Stimulated activated CD8-positive, alpha-beta memory T cell treated with anti-CD3 and anti-CD28 coated beads, Interleukin-7, amount 100 ng/mL, for 24 hours (primary cell): ENCODE data around the gene TIAM1.
A peak's percentile ranks its signal among the peaks of the same experiment; 100 is the strongest.

Experiments
- DNase-seq: peaks from one replicate; pipeline ENCODE4 v3.0.0-alpha.2; 2020; ENCODE audit warnings: low read depth

TIAM1 gene

DNA sequence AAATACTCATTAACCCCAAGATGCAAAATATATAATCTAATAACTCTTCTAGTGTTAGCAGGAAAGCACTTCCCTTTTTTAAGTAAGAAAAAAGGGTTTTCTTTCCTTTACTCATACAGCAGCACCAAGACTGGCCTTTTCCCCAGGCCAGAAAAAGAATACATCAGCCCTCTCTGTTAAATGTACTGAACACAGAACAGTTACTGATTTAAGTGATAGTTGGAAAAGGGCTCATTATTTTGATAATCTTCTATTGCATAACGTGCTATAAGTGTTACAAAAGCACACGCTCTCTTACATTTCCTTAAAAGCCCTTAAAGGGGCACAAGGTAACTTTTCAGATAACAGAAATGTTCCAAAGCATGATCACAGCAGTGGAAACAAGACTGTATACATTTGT is 142.9 kb downstream of the TIAM1 start:
- no peak for DNase-seq

DNA sequence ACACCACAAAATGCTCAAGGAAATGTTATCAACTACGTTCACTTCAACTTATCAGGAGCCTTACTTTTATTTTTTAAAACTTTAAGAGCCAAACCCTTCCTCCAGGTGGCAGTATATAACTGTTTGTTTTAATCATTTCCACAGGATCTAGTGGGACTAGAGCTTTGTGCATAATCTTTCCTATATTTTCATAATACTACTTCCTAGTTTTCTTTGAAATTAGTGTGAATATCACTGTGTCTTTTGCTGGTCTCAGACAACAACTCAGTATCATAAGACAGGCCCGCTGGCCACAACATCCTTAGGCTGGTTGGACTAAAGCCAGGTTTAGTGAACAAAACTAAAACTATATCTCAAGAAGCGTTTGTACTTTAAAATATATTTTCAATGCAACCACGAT is 145.5 kb downstream of the TIAM1 start:
- DNase-seq = no peak

DNA sequence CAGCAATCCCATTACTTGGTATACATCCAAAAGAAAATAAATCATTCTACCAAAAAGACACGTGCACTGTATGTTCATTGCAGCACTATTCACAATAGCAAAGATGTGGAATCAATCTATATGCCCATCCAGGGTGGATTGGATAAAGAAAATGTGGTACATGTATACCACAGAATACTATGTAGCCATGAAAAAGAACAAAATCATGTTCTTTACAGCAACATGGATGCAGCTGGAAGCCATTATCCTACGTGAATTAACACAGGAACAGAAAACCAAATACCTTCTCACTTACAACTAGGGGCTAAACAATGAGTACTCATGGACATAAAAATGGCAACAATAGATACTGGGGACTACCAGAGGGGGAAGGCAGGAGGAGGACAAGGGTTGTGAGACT is 147.3 kb downstream of the TIAM1 start:
- no peak for DNase-seq

DNA sequence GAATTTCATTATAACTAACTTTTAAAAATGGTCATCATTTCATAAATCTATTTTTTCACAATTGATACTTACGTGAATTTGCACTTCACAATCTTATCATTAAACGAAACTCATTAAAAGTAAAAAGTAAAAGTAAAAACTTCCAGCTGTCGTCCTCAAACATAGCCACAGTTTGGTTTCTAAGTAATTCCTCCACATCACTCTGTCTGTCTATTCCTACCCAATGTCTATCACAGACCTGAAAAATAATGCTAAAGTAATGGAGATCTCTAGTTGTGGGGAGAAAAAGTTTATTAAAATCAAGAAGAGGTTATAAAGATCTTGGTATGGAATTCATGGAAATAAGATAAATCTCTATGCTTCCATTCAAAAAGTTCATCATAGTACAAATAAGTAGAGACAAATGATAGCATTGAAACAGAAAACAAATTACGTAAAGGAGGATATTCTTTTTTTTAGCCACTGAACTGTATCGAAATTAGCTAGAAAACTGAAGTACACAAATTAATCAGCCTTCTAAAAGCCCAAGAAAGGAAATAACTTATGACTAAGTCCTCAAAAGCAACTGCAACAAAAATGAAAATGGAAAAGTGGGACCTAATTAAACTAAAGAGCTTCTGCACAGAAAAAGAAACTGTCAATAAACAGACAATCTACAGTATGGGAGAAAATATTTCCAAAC is 148.6 kb downstream of the TIAM1 start:
- no peak for DNase-seq

DNA sequence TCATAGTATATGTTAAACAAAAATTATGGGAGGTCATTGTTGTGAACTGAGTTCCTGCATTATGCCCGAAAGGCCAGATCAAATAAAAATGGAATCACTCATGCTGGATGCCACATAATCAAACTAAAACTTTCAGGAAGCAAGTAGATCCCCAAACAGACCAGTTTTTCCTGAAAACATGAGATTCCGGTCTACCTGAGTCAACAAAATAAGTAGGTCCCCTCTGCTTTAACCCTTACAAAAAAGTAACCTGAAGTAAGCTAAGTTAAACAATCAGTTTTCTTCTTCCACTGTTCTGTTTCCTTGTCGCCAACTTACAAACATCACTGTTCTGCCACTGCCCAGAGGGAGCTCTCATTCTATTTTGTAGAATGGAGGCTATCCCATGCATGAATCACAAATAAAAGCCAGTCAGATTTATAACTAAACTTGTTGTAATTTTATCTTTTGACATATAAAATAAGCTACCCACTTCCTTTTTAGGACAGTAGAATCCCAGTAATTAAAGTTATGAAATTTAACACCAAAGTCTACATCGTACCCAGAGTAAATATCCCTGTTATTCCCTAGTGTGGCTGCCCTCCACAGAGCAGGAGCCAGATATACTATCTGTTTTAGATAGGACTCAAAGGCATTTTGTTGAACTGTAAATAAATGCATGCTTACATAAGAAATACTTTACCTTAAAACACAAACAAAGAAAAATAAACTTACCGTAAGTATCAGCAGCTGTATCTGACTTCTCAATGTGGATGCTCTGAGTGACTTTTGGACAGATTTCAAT is 149.4 kb downstream of the TIAM1 start:
- DNase-seq = no peak

DNA sequence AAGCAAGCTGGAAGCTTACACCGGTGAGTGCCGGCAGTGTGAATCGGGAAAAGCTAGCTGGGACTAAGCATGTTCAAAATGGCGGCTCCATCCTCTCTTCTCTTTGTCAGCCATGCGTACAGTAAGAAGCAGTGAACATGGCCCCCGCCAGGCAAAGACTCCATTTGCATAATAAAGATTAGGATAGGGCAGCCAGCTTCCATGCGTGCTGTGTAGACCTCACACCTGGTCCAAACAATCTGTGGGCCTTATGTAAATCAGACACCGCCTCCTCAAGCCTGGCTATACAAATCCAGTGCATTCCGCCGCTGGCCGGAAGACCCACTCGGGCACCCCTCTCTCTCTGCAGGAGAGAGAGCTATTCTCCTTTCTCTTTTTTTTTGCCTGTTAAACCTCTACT is 150.3 kb downstream of the TIAM1 start:
- no peak for DNase-seq

DNA sequence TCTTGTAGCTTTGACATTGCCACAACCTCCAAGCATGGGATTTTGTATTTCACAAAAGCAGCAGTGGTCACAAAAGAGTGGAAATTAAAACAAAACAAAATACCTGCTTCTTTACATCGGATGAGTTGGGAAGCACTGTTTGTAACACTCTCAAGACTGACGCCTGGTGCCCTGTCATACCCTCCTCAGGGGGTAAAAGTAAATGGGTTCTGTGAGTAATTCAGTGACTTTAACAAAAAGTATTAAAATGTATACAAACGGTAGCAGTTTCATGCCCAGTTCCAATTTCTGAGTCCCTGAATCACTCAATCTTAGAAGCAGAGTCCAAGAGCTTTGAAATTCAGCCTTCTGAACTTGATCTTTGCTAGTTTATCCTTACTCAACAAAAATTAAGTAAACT is 152.5 kb downstream of the TIAM1 start:
- no peak for DNase-seq

DNA sequence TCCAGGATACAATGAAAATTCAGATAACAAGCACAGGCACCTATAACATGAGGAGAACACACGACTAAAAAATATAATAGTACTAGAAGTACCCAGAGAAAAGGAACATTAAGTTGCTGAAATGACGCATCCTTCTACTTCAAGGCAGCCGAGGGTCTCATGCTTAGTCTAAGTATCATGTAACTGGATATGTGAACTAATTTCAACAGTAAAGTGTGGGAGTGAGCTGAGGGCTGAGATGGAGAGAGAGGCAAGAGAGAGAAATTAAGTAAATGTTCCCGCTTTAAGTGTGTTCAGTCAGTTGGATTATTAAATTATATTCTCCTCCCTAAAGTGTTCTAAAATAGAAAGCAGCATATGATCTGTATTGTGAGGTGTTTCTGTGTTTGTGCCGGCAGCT is 153.5 kb downstream of the TIAM1 start:
- no peak for DNase-seq

DNA sequence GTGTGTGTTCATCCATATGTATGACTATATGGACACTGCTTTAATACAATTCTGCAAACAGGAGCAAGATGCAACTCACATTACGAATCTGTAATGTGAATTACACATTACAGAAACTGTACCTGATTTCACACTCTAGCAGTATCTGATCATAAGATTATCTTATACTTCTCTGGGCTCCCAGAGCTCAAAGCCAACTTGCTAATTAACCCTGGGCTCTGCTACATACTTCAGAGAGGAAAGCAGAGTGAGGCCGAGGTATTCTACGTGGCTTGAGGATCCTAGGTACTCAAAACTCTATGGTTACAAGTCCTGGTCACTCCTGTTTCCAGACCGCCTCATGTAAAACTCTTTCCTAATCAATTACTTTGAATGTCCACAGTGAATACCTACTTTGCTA is 156.6 kb downstream of the TIAM1 start:
- DNase-seq = no peak

DNA sequence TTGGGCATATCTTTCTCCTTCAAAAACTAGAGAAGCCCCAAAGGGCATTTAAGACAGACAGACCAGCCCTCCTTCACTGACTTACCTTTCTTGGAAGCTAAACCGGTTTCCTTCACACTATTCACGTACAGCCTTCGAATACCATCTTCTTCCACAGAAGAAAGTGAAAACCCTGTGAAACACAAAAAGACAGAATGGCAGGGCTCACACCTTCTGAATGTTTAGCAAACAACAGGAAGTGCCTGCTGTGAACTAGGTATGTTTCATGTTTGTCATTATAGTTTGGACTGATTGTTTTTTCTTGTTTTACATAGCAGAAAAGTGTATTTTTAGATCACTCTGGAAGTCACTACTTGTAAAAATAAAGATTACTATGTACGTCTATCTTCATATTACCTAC is 157.1 kb downstream of the TIAM1 start:
- DNase-seq = no peak

DNA sequence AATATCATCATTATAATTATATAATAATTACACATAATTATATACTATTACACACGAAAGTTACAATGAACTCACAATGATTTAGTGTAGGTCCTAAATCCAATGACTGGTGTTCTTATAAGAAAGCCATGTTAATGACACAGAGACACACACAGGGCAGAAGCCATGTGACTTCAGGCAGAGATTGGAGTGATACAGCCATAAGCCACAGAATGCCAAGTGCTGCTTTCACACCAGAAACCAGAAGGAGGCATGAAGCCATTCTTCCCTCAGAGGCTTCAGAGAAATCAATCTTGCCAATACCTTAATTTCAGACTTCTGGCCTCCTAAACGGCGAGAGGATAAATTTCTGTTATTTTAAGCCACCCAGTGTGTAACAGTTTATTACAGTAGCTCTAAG is 158.4 kb downstream of the TIAM1 start:
- DNase-seq = no peak

DNA sequence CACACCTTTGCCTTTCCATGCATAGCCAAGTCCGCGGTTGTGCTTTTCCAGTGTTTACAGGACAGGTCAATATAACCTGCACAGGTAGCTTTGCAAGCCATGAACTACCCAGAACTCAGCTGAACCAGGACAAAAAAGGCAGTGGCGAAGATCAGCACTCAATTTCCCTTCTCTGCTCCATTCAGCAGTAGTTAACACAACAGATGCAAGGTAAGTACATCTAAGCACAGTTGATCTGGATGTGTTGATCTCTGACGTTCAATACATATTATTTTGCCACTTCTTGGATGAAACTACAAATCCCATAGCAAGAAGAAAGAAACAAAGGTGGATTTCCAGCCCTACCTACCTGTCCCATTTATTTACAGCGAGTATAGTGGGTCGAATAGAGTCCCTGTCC is 159.2 kb downstream of the TIAM1 start:
- no peak for DNase-seq

DNA sequence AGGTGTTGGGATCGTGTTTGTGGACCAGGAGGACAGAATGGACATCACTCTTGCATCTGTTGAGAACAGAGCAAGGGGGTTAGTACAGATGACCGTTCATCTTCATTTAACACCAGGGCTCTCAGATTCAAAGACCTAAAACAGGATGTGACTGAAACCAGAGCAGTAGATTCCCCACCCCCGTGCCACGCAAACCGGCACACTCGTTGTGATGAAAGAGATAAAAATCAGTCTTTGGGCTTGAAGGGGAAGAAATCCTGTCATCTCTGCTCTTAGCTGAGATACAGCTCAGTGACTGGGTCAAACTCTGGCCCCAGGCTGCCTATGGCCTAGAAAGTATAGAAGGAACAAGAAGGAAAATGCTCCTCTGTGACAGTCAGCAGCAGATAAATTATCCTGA is 159.6 kb downstream of the TIAM1 start:
- peak; percentile 51 for DNase-seq

DNA sequence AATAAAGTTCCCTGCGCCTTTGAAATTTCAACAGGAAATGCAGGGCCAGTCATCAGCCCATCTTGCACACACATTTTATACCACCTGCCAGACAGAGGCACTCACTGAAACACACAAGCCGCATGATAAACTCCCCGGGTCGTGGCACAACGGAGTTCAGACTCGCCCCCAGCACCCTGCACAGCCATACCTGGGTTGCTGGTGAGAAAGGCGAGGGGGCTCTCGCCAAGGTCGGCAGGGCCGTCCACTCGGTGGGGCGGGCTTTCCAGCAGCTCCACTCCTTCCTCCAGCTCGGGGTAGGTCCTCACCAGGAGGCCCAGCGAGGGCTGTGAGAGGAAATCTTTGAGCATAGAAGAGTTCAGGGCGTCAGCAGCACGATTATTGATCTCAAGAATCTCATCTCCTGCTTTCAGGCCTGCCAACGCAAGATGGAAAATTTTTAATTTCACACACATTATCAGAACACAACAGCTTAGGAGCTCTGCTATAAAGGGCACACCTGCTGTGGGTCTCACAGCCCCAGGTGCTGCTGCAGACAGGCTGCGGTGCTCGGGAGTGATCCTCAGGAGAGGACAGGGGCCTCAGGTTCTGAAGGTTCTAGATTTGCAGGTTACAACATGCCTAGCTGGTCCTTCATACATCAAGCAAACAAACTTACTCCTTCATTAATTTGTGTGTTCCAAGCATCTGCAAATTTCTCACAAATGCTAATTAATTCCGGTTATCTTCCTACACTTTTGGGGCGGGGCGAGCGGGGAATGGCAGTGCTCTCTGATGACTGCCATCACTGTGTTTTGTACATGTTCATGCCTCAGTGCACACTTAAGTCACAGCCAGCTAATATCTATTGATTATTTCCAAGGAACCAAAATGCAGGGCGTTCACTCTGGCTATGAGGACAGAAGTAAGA is 161.6 kb downstream of the TIAM1 start:
- DNase-seq = no peak

DNA sequence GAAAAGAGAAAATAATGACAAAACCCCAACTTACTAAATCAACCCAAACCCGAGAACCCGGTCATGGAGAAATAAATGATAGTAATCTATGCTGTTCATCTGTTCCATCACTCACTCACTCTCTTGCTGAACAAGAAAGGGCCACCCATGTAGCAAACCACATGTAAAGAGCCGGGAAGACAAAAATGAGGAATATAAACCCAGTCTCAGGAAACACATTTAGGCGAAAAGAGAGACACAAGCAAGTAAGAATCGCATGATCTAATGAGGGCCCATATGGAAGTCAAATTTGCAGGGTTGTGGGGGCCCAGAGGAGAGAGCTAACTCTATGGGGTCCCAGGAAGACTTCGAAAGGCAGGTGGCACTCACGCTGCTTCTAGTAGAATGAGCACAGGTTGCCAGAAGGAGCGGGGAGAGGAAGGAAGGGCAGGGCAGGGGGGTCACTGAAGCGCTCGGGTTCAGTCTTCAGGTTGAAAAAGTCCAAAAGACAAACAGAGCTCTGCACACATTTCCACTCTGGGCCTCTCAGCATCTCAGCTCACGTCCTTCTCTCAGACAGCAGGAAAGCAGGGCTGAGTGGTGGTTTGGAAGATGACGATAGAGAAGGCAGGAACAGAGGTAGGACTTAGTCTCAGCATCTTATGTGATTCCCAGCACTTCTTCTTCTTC is 162.8 kb downstream of the TIAM1 start:
- no peak for DNase-seq

DNA sequence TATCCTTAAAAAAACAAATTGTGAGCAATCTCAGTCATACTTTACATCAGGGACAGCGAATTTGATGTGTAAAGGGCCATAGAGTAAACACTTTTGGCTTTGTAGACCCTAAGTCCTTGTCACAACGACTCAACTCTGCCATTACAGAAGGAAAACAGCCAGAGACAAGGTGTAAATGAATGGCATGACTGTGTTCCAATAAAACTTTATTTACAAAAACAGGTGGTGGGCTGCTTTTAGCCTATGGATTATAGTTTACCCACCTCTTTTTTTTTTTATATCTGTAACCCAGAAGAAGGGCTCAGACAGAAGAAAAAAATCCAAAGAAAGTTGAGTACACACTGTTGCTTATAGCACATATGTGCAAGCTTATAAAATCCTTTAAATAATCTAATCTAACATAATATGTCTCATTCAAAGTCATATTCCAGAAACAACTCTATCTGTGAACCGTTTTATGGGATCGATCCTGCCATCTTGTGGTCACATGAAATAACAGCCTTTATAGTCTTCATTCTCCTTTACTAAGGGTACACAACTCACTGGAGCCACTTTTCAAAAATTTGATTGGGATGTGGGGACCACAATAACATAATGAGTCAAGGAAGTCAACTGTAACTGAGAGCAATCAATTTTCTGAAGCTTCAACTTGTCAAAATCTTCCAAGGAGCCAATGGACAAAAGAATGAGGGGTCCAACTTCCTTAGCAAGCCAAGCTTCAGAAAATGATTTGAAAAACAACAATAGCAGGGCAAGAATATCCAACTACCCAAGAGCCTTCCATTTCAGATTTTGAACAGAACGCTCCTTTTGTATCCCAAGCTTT is 163.6 kb downstream of the TIAM1 start:
- no peak for DNase-seq

DNA sequence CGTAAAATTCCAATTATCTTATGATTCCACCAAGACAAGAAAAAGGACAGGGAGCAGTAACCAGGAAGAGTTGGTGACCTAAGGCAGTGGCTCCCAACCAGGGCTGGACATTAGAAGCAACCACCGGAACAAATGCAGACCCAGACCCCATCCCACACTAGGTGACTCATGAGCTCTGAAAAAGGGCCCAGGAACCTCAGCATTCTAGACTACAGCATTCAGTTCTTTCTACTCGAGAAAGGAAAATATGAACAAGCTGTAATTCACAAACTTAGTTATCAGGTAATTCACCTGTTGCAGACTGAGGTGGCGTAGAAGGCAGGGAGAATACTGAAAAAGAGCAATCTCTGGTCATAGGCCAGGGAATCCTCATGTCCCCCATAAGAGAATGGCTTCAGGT is 167.3 kb downstream of the TIAM1 start:
- no peak for DNase-seq

DNA sequence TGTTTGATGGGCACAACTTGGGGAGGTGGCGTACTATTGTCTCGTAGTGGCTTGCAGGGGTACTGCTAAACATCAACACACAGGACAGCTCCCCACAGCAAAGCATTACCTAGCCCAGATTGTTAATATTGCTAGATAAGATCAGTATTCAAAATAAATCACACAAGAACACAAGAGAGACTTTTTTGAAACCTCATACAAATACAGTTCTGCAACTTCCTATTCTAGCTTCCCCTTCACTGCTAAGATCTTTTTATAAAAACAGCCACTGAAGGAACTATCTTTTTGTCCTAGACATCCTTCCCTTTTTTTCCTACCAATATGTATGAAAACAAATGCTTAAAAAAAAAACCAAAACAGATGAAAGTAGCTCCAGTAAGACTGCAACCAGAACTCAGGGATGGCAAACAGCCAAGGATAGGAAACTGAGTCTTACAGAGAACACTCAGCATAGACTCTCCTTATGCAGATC is 167.9 kb downstream of the TIAM1 start:
- DNase-seq = no peak

DNA sequence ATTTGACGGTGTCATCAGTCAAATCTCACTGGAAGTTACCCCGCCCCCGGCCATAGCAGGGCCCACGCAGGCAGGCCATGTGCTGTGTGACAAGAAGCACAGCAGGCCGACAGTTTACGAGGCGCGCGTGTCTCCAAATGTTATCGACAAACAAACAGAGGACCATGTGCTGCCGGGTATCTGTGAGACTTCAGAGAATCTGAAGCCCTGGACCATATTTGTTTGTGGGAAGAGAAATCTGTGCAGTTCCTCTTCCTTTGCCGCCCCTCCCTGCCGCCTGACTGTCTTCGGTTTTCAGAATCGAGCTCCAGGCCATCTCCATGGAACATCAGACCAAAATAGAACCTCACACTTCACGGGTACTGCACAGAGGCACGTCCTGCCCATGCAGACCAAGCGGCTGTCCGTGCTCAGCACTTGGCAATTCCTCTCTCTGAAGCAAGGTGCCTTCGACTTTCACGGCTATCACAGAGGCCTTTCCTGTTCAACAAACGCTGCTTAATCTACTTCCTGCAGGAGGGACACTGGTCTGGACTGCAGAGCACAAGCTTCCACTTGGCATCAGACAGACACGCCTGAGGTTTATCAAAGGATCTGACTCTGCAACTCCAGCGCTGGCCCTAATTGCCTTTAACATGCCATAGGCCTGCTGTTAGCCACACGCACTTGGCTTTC is 170.0 kb downstream of the TIAM1 start:
- DNase-seq = no peak

DNA sequence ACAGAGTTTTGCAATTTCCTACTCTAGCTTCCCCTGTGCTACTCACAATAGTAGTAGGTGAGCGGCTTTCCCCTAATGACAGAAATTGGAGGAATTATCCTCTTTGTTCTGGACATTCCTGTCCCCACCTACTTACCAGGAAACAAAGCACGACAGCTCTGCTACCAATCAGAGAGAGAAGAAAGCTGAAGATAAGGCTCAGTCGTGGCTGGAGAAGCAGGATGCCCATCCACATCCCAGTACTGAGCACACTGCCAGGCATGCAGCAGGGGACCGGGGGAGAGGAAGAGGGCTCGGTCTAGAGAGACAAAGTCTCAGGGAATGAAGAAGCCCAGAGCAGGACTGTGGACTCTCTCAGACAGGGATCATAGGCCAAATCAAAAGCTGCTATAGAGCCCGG is 171.7 kb downstream of the TIAM1 start:
- DNase-seq = no peak
